Heart right ventricle (tissue), 16 donors: ENCODE data around the gene COL15A1. TPM values are rescaled to one million over a fixed set of nuclear protein-coding genes. Genes with fewer than 3 reads are reported as not detected.
A peak's percentile ranks its signal among the peaks of the same experiment; 100 is the strongest.

Experiments
- ATAC-seq, 8 donors: fragments of 200-7000 bp; cut with Tn5 transposase; one replicate each; pipeline ENCODE4 v1.9.1; 2020; ENCODE audit warnings: mild to moderate bottlenecking in 8 of 8, moderate library complexity in 8 of 8, moderate number of reproducible peaks in 1 of 8
- DNase-seq, 2 donors: peaks; one replicate each; pipeline ENCODE4 v3.0.0-alpha.2; 2020
- H3K27ac ChIP-seq, 10 donors: fragments of 200-600 bp; sonication (generic) in 2 of 10; one replicate each; pipeline versions ENCODE4 v1.5.0 to v1.8.0; 2020 to 2022; ENCODE audit warnings: mild to moderate bottlenecking in 3 of 10
- H3K27me3 ChIP-seq, 7 donors: fragments of 200-600 bp; one replicate each; pipeline ENCODE4 v1.8.0; 2021 to 2022; ENCODE audit warnings: mild to moderate bottlenecking in 2 of 7
- H3K36me3 ChIP-seq, 9 donors: fragments of 200-600 bp; sonication (generic) in 1 of 9; one replicate each; pipeline versions ENCODE4 v1.5.0 to v1.8.0; 2020 to 2022; ENCODE audit warnings: mild to moderate bottlenecking in 2 of 9
- H3K4me1 ChIP-seq, 9 donors: fragments of 200-600 bp; sonication (generic) in 1 of 9; one replicate each; pipeline versions ENCODE4 v1.5.0 to v1.8.0; 2020 to 2022; ENCODE audit warnings: mild to moderate bottlenecking in 4 of 9
- H3K4me3 ChIP-seq, 10 donors: fragments of 200-600 bp; sonication (generic) in 2 of 10; one replicate each; pipeline versions ENCODE4 v1.5.0 to v1.8.0; 2020 to 2022; ENCODE audit warnings: mild to moderate bottlenecking in 7 of 10, moderate library complexity in 2 of 10
- H3K9me3 ChIP-seq, 11 donors: fragments of 200-600 bp in 10 of 11; sonication (generic) in 2 of 11; one replicate each; pipeline versions ENCODE4 v1.5.0 to v1.8.0; 2013 to 2022; ENCODE audit warnings: mild to moderate bottlenecking in 2 of 11, control low read depth in 1 of 11, moderate library complexity in 1 of 11
- CTCF ChIP-seq, 9 donors: fragments of 200-600 bp; sonication (generic) in 2 of 9; IDR thresholded peaks; one replicate each; pipeline versions ENCODE4 v1.5.0 to v1.8.0; 2021 to 2022; ENCODE audit warnings: antibody characterized with exemption in 9 of 9, mild to moderate bottlenecking in 5 of 9, moderate library complexity in 1 of 9
- WGBS, 2 donors: extraction: QIAGEN DNeasy Blood & Tissue Kit; methylation state at CpG; one replicate each; pipeline ENCODE4 v1.1.7; 2013; ENCODE audit warnings: inconsistent platforms in 1 of 2; 5-methylcytosine and 5-hydroxymethylcytosine counted together
- intact Hi-C, 10 donors: fragments of 100-400 bp; cut with DNase I; formaldehyde crosslinking; loops; one replicate each; pipeline versions ENCODE4 v1.11.1 to v1.14.2; 2022
- polyA plus RNA-seq, 2 donors: library from polyadenylated mRNA; stranded (reverse); fragments of 200-250 nt; gene quantifications; one replicate each; pipeline ENCODE4 v1.2.3, GENCODE V29; 2013
- total RNA-seq, 10 donors: library from RNA; stranded (reverse); fragmentation: NEBNext Ultra II Directional in 3 of 10; extraction: Animal tissue kit (Norgen Biotek cat#: 25700) in 3 of 10; gene quantifications; one replicate each; pipeline versions ENCODE4 v1.2.1 to v1.2.4, GENCODE V29; 2021 to 2023
- donor health status: Arrhythmogenic right ventricular cardiomyopathy.
- donor health status: ischemic (EF 13 %, LVEDD 7.1; RV severe dilation, severe dysfunction).
- donor health status: healthy with polysubstance abuse.
- donor health status: DM: no; HTN: yes; CAD: no.
- donor health status: DM: no; HTN: no; CAD: no.
- donor health status: ischemic (EF 25% LVEDD 6.9; RV normal size, moderate dysfunction).
- donor health status: ischemic (EF 25% LVEDD 5.7; RV mildly dilated, moderate dysfunction).
- donor health status: healthy.
- donor health status: DM: yes; HTN: yes; CAD: no.
- donor health status: Ischemic cardiomyopathy.
- donor health status: ischemic (EF 35%, LVEDD 5.7; RV mildly dilated, moderate dysfunction).
- donor health status: nonischemic (EF 11% LVEDD 7.7; RV severe dilation, severe dysfunction).
- donor health status: DM: yes; HTN: yes; CAD: no.
- donor health status: PGD.
- donor health status: ischemic (EF 29% LVEDD 5.4; RV normal size, mild dysfunction).
- donor health status: nonischemic (EF 23%, LVEDD 6.1; RV moderate dilation, normal function).

COL15A1 gene
- total and polyA plus RNA-seq, 12 donors, result 25.6 to 64.8 (median 51.0) TPM

GRCh38 chr9:98951967-98952366, 8.3 kb downstream of the COL15A1 start:
- no peak for TF ChIP-seq CTCF (IDR thresholded peaks at IDR 0.05)
- H3K27ac ChIP-seq, result peak overlapping the region in 1 of 10 donors; percentile 73
- H3K9me3 ChIP-seq, result peaks cover 0 to 6% (median 2%) of the 10 kb centered on the region in 11 donors
- H3K4me1 ChIP-seq, result peaks cover 0 to 71% (median 6%) of the 10 kb centered on the region in 9 donors
- DNase-seq (no peak), ATAC-seq (no peak)
- H3K36me3 ChIP-seq, result peaks cover 0 to 13% (median 0%) of the 10 kb centered on the region in 9 donors
- WGBS, 2 donors, result 83 to 88% methylated on average over 1 of the region's 1 CpG
- H3K4me3 ChIP-seq, result no peak overlapping the region
- peaks cover 0 to 4% (median 0%) of the 10 kb centered on the region in 7 donors for H3K27me3 ChIP-seq
- intact Hi-C loops, result no loop called here

GRCh38 chr9:98953581-98954243, 10.0 kb downstream of the COL15A1 start:
- Histone ChIP-seq H3K27me3 (no peaks in the 10 kb centered on the region), H3K4me1 (peaks cover 2 to 68% (median 12%) of the 10 kb centered on the region in 9 donors), H3K9me3 (peaks cover 0 to 12% (median 5%) of the 10 kb centered on the region in 11 donors), H3K4me3 (no peak overlapping the region), H3K27ac (peak overlapping the region in 5 of 10 donors; percentile 23 to 73 (median 60)), H3K36me3 (peaks cover 0 to 8% (median 0%) of the 10 kb centered on the region in 9 donors)
- DNase-seq (no peak), ATAC-seq (peak in 2 of 8 donors; percentile 17 to 35)
- intact Hi-C loops, result no loop called here
- 73% methylated on average over 2 of the region's 2 CpGs for WGBS, 2 donors
- no peak for TF ChIP-seq CTCF (IDR thresholded peaks at IDR 0.05)

- intact Hi-C loops, result no loop called here
These were observed 10.5 kb downstream of the COL15A1 start for GRCh38 chr9:98954244-98954610.

GRCh38 chr9:98955259-98955658, 11.6 kb downstream of the COL15A1 start:
- Histone ChIP-seq H3K27me3 (no peaks in the 10 kb centered on the region), H3K9me3 (peaks cover 0 to 12% (median 5%) of the 10 kb centered on the region in 11 donors), H3K4me3 (no peak overlapping the region), H3K27ac (peak overlapping the region in 3 of 10 donors; percentile 15 to 90 (median 24)), H3K36me3 (peaks cover 0 to 8% (median 0%) of the 10 kb centered on the region in 9 donors), H3K4me1 (peaks cover 6 to 68% (median 17%) of the 10 kb centered on the region in 9 donors)
- intact Hi-C loops, result no loop called here
- no peak for ATAC-seq
- WGBS, 2 donors, result 85 to 88% methylated on average over 3 of the region's 3 CpGs
- TF ChIP-seq CTCF (IDR thresholded peaks at IDR 0.05), result no peak
- no peak for DNase-seq

More at GRCh38 chr9:98954244-98954610, 10.5 kb downstream of the COL15A1 start:
- no peak for TF ChIP-seq CTCF (IDR thresholded peaks at IDR 0.05)
- peak overlapping the region in 3 of 10 donors; percentile 17 to 73 (median 60) for H3K27ac ChIP-seq
- H3K4me1 ChIP-seq, result peaks cover 2 to 67% (median 12%) of the 10 kb centered on the region in 9 donors
- no peak for ATAC-seq
- no peak overlapping the region for H3K4me3 ChIP-seq
- peaks cover 0 to 8% (median 0%) of the 10 kb centered on the region in 9 donors for H3K36me3 ChIP-seq
- DNase-seq, result no peak
- H3K27me3 ChIP-seq, result no peaks in the 10 kb centered on the region
- WGBS, 2 donors, result 80 to 82% methylated on average over 2 of the region's 2 CpGs
- peaks cover 0 to 12% (median 5%) of the 10 kb centered on the region in 11 donors for H3K9me3 ChIP-seq
